GM18951 (cell line): Measurements from ENCODE around the gene STX10.
A peak's percentile ranks its signal among the peaks of the same experiment; 100 is the strongest.
"Not testable (repeated sequence)": the region's sequence is repeated elsewhere in the genome, so short reads cannot be mapped to it uniquely, and the experiment has no call there.

Source experiments
- POLR2A ChIP-seq: IDR thresholded peaks from 4 replicates; pipeline ENCODE4 v1.6.1; 2011; ENCODE audit warnings: mild to moderate bottlenecking; ENCODE audit not compliant: insufficient read length, insufficient read depth; ENCODE audit errors: extremely low read depth
- in situ Hi-C: fragments of 300-500 bp; cut with MboI; formaldehyde crosslinking; loops from one replicate; pipeline ENCODE4 v1.12.0; 2022; ENCODE audit warnings: low sequenced_read_pairs, mixed read lengths, inconsistent platforms; ENCODE audit not compliant: unreplicated experiment

Gene STX10

DNA sequence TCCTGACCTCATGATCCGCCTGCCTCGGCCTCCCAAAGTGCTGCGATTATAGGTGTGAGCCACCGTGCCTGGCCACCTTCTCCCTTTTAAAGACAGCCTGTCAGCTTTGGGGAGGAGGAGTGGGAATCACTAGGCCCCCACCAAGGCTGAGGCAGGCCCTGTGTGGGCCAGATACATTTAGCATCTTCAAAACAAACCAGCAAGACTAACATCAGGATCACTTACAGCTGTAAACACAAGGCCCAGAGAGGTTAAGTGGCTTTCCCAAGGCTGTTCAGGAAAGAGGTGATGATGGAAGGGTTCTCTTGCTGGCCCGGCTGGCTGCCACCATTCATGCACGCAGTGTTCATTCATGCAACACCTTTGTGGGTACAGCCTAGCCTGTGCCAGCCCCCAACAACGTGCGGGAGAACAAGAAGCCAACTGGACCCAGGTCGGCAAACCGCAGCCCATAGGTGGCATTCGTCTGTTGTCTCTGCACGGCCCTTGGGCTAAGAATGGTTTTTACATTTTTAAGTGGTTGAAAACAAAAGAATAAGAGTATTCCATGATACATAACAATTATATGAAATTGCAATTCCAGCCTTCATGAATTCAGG lies 23.1 kb upstream of the STX10 start:
- in situ Hi-C loops: no loop called here
- no peak for TF ChIP-seq POLR2A

DNA sequence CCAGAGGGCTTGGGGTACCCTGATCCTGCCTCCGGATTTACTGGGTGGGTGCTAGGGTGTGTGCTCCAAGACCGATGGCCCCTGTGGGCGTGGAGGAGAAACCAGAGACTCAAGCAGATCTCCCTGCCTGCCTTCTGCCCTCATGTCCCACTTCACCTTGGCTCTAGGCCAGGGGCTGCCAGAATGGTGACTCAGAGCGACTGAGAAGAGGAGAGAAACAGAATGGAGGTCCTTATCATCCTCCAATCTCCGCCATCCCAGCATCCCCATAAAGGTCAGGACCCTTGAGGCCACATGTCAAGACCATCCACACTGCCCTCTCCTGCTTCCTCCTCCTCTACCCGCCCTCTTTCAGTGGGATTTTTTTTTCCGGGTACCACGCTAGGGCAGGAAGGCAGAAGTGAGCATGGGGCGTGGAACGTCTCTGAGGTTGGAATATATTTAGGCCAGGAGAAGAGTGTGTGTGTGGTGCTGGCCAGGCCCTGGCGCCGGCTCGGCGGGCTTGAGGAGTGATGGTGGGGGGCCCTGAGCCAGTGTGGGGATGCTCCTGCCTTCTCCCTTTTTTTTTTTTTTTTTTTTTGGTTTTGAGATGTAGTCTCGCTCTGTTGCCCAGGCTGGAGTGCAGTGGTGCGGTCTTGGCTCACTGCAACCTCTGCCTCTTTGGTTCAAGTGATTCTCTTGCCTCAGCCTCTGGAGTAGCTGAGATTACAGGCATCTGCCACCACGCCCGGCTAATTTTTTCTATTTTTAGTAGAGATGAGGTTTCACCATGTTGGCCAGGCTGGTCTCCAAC lies 22.4 kb upstream of the STX10 start:
- TF ChIP-seq POLR2A: no peak
- in situ Hi-C loops: no loop called here

- in situ Hi-C loops: no loop called here
Observed at GRCh38 chr19:13171146-13171545, 21.0 kb upstream of the STX10 start.

GRCh38 chr19:13169769-13170168 lies 19.6 kb upstream of the STX10 start:
- in situ Hi-C loops: no loop called here
- no peak for TF ChIP-seq POLR2A

More at GRCh38 chr19:13171146-13171545, 21.0 kb upstream of the STX10 start:
- no peak for TF ChIP-seq POLR2A

- in situ Hi-C loops: not testable (repeated sequence)
Observed at GRCh38 chr19:13166151-13166550, 16.0 kb upstream of the STX10 start.

- TF ChIP-seq POLR2A: no peak
- in situ Hi-C loops: no loop called here
Observed at GRCh38 chr19:13165162-13165997, 15.2 kb upstream of the STX10 start.

GRCh38 chr19:13164343-13165161 lies 14.4 kb upstream of the STX10 start:
- no peak for TF ChIP-seq POLR2A
- in situ Hi-C loops: no loop called here

- in situ Hi-C loops: no loop called here
- no peak for TF ChIP-seq POLR2A
Observed at GRCh38 chr19:13163609-13164342, 13.6 kb upstream of the STX10 start.

DNA sequence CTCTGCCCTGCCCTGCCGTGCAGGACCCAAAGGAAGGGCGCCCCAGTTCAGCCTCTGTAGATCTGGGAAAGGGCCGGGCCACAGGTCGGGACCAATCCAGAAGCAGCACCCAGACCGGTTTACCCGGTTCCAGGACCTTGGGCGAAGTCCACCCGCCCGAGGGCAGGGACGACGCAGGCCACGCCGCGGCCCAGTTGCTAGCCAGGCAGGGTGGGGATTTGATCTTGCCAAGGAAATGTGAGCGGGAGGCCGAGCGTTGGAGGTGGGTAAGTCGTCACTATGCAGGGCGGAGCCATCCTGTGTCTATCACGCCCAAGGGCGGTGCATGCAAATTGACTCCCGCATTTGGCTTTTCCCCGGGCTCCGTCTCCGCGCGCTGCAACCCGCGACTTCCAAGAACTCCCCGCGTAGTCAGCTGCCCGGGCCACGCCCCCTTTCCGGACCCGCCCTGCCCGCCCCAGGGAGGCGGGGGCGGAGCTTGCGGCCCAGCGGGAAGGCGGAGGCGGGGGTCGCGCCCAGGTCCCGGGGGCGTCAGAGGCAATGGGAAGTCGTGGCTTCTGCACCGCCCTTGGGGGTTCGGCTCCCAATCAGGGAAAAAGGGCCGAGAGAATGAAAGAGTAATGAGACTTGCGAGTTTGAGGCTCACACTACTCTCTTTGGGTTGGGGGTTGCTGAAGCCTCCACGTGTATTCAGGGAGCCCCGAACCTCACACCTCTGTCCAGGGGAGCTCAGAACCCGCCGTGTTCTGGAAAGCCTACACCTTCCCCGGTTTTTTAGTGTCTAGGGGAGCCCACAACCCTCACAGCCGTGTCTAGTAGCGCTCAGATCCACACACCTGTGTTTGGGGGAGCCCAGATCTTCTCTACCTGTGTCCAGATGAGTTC lies 12.8 kb upstream of the STX10 start:
- in situ Hi-C loops: no loop called here
- TF ChIP-seq POLR2A: peak; percentile 83

GRCh38 chr19:13160557-13160956 lies 10.4 kb upstream of the STX10 start:
- in situ Hi-C loops: no loop called here
- TF ChIP-seq POLR2A: no peak

GRCh38 chr19:13159713-13160112 lies 9.5 kb upstream of the STX10 start:
- in situ Hi-C loops: no loop called here
- no peak for TF ChIP-seq POLR2A
